K562 (cell line): Measurements from ENCODE around the gene DEDD2.

ENCODE experiments used
- E2F8 ChIP-seq: fragments of 450-650 bp; IDR thresholded peaks from 2 replicates; pipeline ENCODE4 v1.7.1; 2018; ENCODE audit warnings: mild to moderate bottlenecking, low read depth; ENCODE audit not compliant: partially characterized antibody
- PYGO2 ChIP-seq: fragments of 450-650 bp; IDR thresholded peaks from 2 replicates; pipeline ENCODE4 v1.6.1; 2016; ENCODE audit warnings: mild to moderate bottlenecking, missing genetic modification characterization, moderate library complexity, missing compliant biosample characterization
- TF ChIP-seq, protein P1 (sequence below), 3 experiments: IDR thresholded peaks in 2 of 3; conservative IDR thresholded peaks in 1 of 3; 2 replicates each; pipeline ENCODE4 v1.5.1; 2011 to 2012; ENCODE audit warnings: low read length in 3 of 3, mild to moderate bottlenecking in 3 of 3, control low read depth in 2 of 3, improper control_type of control experiment in 1 of 3, inconsistent platforms in 1 of 3, low read depth in 1 of 3, mixed read lengths in 1 of 3, moderate library complexity in 1 of 3; ENCODE audit not compliant: insufficient read depth in 2 of 3

GRCh38 chr19:42251572-42252358 lies 34.3 kb upstream of the DEDD2 start:
- TF ChIP-seq E2F8: no peak
- TF ChIP-seq, protein P1, sequence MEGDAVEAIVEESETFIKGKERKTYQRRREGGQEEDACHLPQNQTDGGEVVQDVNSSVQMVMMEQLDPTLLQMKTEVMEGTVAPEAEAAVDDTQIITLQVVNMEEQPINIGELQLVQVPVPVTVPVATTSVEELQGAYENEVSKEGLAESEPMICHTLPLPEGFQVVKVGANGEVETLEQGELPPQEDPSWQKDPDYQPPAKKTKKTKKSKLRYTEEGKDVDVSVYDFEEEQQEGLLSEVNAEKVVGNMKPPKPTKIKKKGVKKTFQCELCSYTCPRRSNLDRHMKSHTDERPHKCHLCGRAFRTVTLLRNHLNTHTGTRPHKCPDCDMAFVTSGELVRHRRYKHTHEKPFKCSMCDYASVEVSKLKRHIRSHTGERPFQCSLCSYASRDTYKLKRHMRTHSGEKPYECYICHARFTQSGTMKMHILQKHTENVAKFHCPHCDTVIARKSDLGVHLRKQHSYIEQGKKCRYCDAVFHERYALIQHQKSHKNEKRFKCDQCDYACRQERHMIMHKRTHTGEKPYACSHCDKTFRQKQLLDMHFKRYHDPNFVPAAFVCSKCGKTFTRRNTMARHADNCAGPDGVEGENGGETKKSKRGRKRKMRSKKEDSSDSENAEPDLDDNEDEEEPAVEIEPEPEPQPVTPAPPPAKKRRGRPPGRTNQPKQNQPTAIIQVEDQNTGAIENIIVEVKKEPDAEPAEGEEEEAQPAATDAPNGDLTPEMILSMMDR (IDR thresholded peaks at IDR 0.05 in 2 of 3, conservative IDR thresholded peaks at IDR 0.05 in 1 of 3; ENCODE audit: insufficient read depth in 2 of 3, low read depth in 1 of 3, low read length in 3 of 3): no peak
- TF ChIP-seq PYGO2: no peak
